Ascending aorta (tissue), 2 donors: ENCODE results near the gene ZNF839. TPM values are rescaled to one million over a fixed set of nuclear protein-coding genes. Genes with fewer than 3 reads are reported as not detected.

Experiments
- DNase-seq, 2 donors: peaks; one replicate each; pipeline ENCODE4 v3.0.0-alpha.2; 2019; ENCODE audit warnings: low spot score in 2 of 2
- H3K27ac ChIP-seq, 2 donors: fragments of 200-600 bp; sonication (generic); one replicate each; pipeline ENCODE4 v1.5.1; 2016 to 2017; ENCODE audit warnings: mild to moderate bottlenecking in 1 of 2
- H3K27me3 ChIP-seq: fragments of 200-600 bp; sonication (generic); one replicate; pipeline ENCODE4 v1.5.1; 2017
- H3K36me3 ChIP-seq, 2 donors: fragments of 200-600 bp; sonication (generic); one replicate each; pipeline ENCODE4 v1.5.1; 2016
- H3K4me1 ChIP-seq, 2 donors: fragments of 200-600 bp; sonication (generic); one replicate each; pipeline ENCODE4 v1.5.1; 2016 to 2017; ENCODE audit warnings: mild to moderate bottlenecking in 1 of 2
- H3K4me3 ChIP-seq, 2 donors: fragments of 200-600 bp; sonication (generic); one replicate each; pipeline ENCODE4 v1.5.1; 2016 to 2017; ENCODE audit warnings: mild to moderate bottlenecking in 1 of 2
- H3K9me3 ChIP-seq, 2 donors: fragments of 200-600 bp; sonication (generic); one replicate each; pipeline ENCODE4 v1.5.1; 2016
- CTCF ChIP-seq, 3 experiments: fragments of 200-600 bp in 2 of 3; fragments of 450-650 bp in 1 of 3; sonication (generic) in 2 of 3; IDR thresholded peaks; one replicate each; pipeline ENCODE4 v1.5.1; 2016 to 2019; ENCODE audit warnings: antibody characterized with exemption in 3 of 3, mild to moderate bottlenecking in 1 of 3, moderate library complexity in 1 of 3
- intact Hi-C: fragments of 100-400 bp; cut with DNase I; formaldehyde crosslinking; loops from one replicate; pipeline ENCODE4 v1.15.1; 2023
- total RNA-seq: library from RNA; depleted of rRNA; stranded (reverse); fragments of >200 nt; gene quantifications from one replicate; pipeline ENCODE4 v1.1.0, GENCODE V29; 2016

ZNF839 gene
- total RNA-seq: 11.0 TPM

- H3K4me1 ChIP-seq: peaks cover 11 to 23% of the 10 kb centered on the region in 2 donors
These were observed at the start of gene ZNF839 for GRCh38 chr14:102319351-102320032. Gene ZNF839, plus strand, starts transcription at chr14:102319746. Its CDS starts 20 bp downstream, at chr14:102319766.

GRCh38 chr14:102272392-102272791 is 47.2 kb upstream of the ZNF839 start:
- no peak overlapping the region for H3K27ac ChIP-seq
- intact Hi-C loops: no loop called here
- H3K27me3 ChIP-seq: no peaks in the 10 kb centered on the region
- no peak for TF ChIP-seq CTCF (IDR thresholded peaks at IDR 0.05)
- no peaks in the 10 kb centered on the region for H3K4me1 ChIP-seq
- H3K9me3 ChIP-seq: no peaks in the 10 kb centered on the region
- no peak for DNase-seq
- no peak overlapping the region for H3K4me3 ChIP-seq
- no peaks in the 10 kb centered on the region for H3K36me3 ChIP-seq

More at GRCh38 chr14:102319351-102320032, at the start of gene ZNF839:
- Histone ChIP-seq H3K9me3 (no peaks in the 10 kb centered on the region), H3K36me3 (no peaks in the 10 kb centered on the region), H3K27me3 (no peaks in the 10 kb centered on the region), H3K4me3 (peak within 1 kb of the TSS; percentile 88 to 94), H3K27ac (peak within 1 kb of the TSS; percentile 94 to 97)
- DNase-seq: peak; percentile 63 to 96
- intact Hi-C loops: loop anchor here (1.0 to 10.0 kb wide), 9 partner anchors 44 to 1235 kb away; partner anchors contain the start of genes DYNC1H1, EIF5, HSP90AA1 and PPP2R5C
- TF ChIP-seq CTCF (IDR thresholded peaks at IDR 0.05): no peak

GRCh38 chr14:102275866-102276265 is 43.7 kb upstream of the ZNF839 start:
- Histone ChIP-seq H3K27ac (no peak overlapping the region), H3K9me3 (no peaks in the 10 kb centered on the region), H3K27me3 (no peaks in the 10 kb centered on the region), H3K4me3 (no peak overlapping the region), H3K36me3 (peaks cover 0 to 7% of the 10 kb centered on the region in 2 donors), H3K4me1 (no peaks in the 10 kb centered on the region)
- DNase-seq: no peak
- intact Hi-C loops: no loop called here
- no peak for TF ChIP-seq CTCF (IDR thresholded peaks at IDR 0.05)

- DNase-seq: no peak
- no peak overlapping the region for H3K4me3 ChIP-seq
- no peaks in the 10 kb centered on the region for H3K27me3 ChIP-seq
- no peak overlapping the region for H3K27ac ChIP-seq
- no peaks in the 10 kb centered on the region for H3K9me3 ChIP-seq
- H3K4me1 ChIP-seq: no peaks in the 10 kb centered on the region
- H3K36me3 ChIP-seq: peaks cover 0 to 9% of the 10 kb centered on the region in 2 donors
- intact Hi-C loops: no loop called here
- TF ChIP-seq CTCF (IDR thresholded peaks at IDR 0.05): no peak
These were observed 41.5 kb upstream of the ZNF839 start for GRCh38 chr14:102277874-102278630.

- H3K9me3 ChIP-seq: no peaks in the 10 kb centered on the region
- H3K36me3 ChIP-seq: peaks cover 0 to 9% of the 10 kb centered on the region in 2 donors
- TF ChIP-seq CTCF (IDR thresholded peaks at IDR 0.05): no peak
- H3K27me3 ChIP-seq: no peaks in the 10 kb centered on the region
- intact Hi-C loops: no loop called here
- DNase-seq: no peak
- no peak overlapping the region for H3K4me3 ChIP-seq
- H3K4me1 ChIP-seq: no peaks in the 10 kb centered on the region
- no peak overlapping the region for H3K27ac ChIP-seq
These were observed 41.0 kb upstream of the ZNF839 start for GRCh38 chr14:102278631-102278935.
